ENCODE measurements around the gene SLC5A6.

SLC5A6 gene

GRCh38 chr2:27236136-27236535 lies 24.1 kb upstream of the SLC5A6 start:
- DNase-seq: no peak

- no peak for DNase-seq
Measured at GRCh38 chr2:27233341-27233740, 21.3 kb upstream of the SLC5A6 start.

- DNase-seq: no peak
Measured at GRCh38 chr2:27231921-27232320, 19.9 kb upstream of the SLC5A6 start.

GRCh38 chr2:27227501-27227900 lies 15.4 kb upstream of the SLC5A6 start:
- no peak for DNase-seq

- no peak for DNase-seq
Measured at GRCh38 chr2:27225526-27225925, 13.5 kb upstream of the SLC5A6 start.

- DNase-seq: no peak
Measured at GRCh38 chr2:27223416-27223815, 11.3 kb upstream of the SLC5A6 start.

- DNase-seq: no peak
Measured at GRCh38 chr2:27222407-27222806, 10.3 kb upstream of the SLC5A6 start.

- DNase-seq: no peak
Measured at GRCh38 chr2:27221166-27221565, 9.1 kb upstream of the SLC5A6 start.

- no peak for DNase-seq
Measured at GRCh38 chr2:27220091-27220490, 8.0 kb upstream of the SLC5A6 start.

- DNase-seq: no peak
Measured at GRCh38 chr2:27219091-27219490, 7.0 kb upstream of the SLC5A6 start.

- DNase-seq: no peak
Measured at GRCh38 chr2:27218614-27219013, 6.5 kb upstream of the SLC5A6 start.

GRCh38 chr2:27217173-27218121 lies 5.4 kb upstream of the SLC5A6 start, which contains the start of gene CAD:
Gene CAD, plus strand, starts transcription at chr2:27217369. Its CDS starts 183 bp downstream, at chr2:27217552.
- peak; percentile 83 to 85 for DNase-seq

- no peak for DNase-seq
Measured at GRCh38 chr2:27216416-27217137, 4.5 kb upstream of the SLC5A6 start.

- DNase-seq: no peak
Measured at GRCh38 chr2:27214941-27215340, 2.9 kb upstream of the SLC5A6 start.

- peak; percentile 31 to 32 for DNase-seq
Measured at GRCh38 chr2:27212626-27213471, 781 bp upstream of the SLC5A6 start.

GRCh38 chr2:27211241-27211942 lies 676 bp downstream of the SLC5A6 start:
- DNase-seq: no peak

GRCh38 chr2:27209621-27210401 lies 2.3 kb downstream of the SLC5A6 start:
- no peak for DNase-seq

- no peak for DNase-seq
Measured at GRCh38 chr2:27208486-27209050, 3.5 kb downstream of the SLC5A6 start.

- no peak for DNase-seq
Measured at GRCh38 chr2:27206346-27206745, 5.7 kb downstream of the SLC5A6 start.

- DNase-seq: no peak
Measured at GRCh38 chr2:27205206-27205605, 6.9 kb downstream of the SLC5A6 start.

- no peak for DNase-seq
Measured at GRCh38 chr2:27204566-27204965, 7.5 kb downstream of the SLC5A6 start.

Measured in activated CD4-positive, alpha-beta T cell treated with anti-CD3 and anti-CD28 coated beads, Interleukin-2, amount 50 U/mL, for 4 hours (primary cell).